SH-SY5Y (cell line): ENCODE measurements around the gene LRIT2.

Experiments
- GATA2 ChIP-seq: IDR thresholded peaks from 2 replicates; pipeline ENCODE4 v1.6.1; 2011; ENCODE audit warnings: mild to moderate bottlenecking, low read depth, low read length
- GATA3 ChIP-seq: IDR thresholded peaks from 2 replicates; pipeline ENCODE4 v1.6.1; 2011; ENCODE audit warnings: low read depth, mild to moderate bottlenecking, low read length, moderate library complexity

LRIT2 gene

GRCh38 chr10:84225427-84226173, at the start of gene LRIT2:
TSS of gene LRIT2 (minus strand) at chr10:84225544. CDS start at chr10:84225520, 24 bp downstream.
- TF ChIP-seq GATA3 (no peak), GATA2 (no peak)

- TF ChIP-seq GATA2 (no peak), GATA3 (no peak)
Measured at GRCh38 chr10:84270708-84271107, 45.4 kb upstream of the LRIT2 start.

- TF ChIP-seq GATA3 (no peak), GATA2 (no peak)
Measured at GRCh38 chr10:84269773-84270172, 44.4 kb upstream of the LRIT2 start.

GRCh38 chr10:84269162-84269561, 43.8 kb upstream of the LRIT2 start:
- TF ChIP-seq GATA2 (no peak), GATA3 (no peak)

- no peak for TF ChIP-seq GATA2
- no peak for TF ChIP-seq GATA3
Measured at GRCh38 chr10:84267503-84268126, 42.3 kb upstream of the LRIT2 start.

GRCh38 chr10:84265418-84265817, 40.1 kb upstream of the LRIT2 start:
- no peak for TF ChIP-seq GATA3

- TF ChIP-seq GATA3, result no peak
Measured at GRCh38 chr10:84264611-84265141, 39.3 kb upstream of the LRIT2 start.

GRCh38 chr10:84263716-84264115, 38.4 kb upstream of the LRIT2 start:
- TF ChIP-seq GATA3, result no peak
- no peak for TF ChIP-seq GATA2

- TF ChIP-seq GATA2, result no peak
- TF ChIP-seq GATA3, result no peak
Measured at GRCh38 chr10:84262190-84262956, 37.0 kb upstream of the LRIT2 start.

GRCh38 chr10:84261236-84261915, 36.0 kb upstream of the LRIT2 start:
- no peak for TF ChIP-seq GATA2
- no peak for TF ChIP-seq GATA3

- TF ChIP-seq GATA2, result peak; percentile 65; the same call in 1 of the 2 replicates
- TF ChIP-seq GATA3, result no peak
Measured at GRCh38 chr10:84258034-84258695, 32.8 kb upstream of the LRIT2 start.

GRCh38 chr10:84257343-84258020, 32.1 kb upstream of the LRIT2 start:
- TF ChIP-seq GATA2 (no peak), GATA3 (no peak)
